EH (cell line): Measurements from ENCODE around the gene PPFIA4.
"Not testable (repeated sequence)": the region's sequence is repeated elsewhere in the genome, so short reads cannot be mapped to it uniquely, and the experiment has no call there.

Experiments used
- DNase-seq: peaks from one replicate; pipeline ENCODE4 v3.0.0-alpha.2; 2015; ENCODE audit warnings: low read depth

PPFIA4 gene

DNA sequence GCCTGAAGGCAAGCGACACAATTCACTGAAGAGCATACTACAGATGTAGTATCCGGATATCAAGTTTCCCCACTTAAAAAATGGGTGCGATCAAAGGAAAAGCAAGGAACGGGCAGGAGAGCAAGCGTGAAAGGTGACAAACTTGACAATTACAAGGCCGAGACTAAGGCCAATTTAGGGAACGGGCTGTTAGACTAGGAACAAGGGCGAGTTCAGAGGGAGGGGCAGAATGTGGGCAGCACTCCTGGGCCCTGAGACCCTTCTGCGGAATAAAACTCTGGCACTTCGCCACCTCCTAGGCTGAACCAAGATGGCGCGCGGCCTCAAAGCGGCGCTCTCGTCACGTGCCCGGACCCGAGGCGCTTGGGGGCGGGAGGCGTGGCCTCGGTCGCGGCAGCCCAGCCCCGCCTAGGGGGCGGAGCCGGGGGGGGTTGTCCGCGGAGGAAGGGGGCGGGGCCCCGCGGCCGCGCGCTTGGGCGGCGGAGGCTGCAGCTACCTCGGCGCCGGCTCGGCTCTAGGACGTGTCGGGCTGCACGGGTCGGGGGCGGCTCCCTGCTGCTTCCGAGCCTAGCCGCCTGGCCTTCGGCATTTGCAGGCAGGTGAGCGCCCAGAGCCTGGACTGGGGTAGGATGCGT, at the start of gene PPFIA4:
Gene PPFIA4 (plus strand): TSS at position 461 of the 635 bp plus-strand sequence. CDS start 12,518 bp downstream, outside the sequence.
- peak; percentile 84 for DNase-seq

DNA sequence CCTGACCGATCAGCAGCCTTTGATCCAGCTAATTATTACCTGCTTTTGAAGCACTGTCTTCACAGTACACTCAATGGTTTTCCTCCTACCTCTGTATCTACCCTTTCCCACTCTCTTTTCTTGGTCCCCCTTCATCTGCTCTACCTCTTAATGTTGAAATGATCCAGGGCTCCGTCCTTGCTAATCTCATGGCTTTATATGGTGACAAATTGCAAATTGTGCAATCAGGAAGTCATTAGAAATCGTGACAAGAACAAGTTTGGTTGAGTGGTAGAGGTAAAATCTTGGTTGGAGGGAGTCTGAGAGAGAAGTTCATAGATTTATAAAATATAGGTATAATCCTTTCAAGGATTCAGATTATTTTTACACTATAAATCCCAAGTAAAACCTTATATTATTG, 49.7 kb upstream of the PPFIA4 start:
- no peak for DNase-seq

DNA sequence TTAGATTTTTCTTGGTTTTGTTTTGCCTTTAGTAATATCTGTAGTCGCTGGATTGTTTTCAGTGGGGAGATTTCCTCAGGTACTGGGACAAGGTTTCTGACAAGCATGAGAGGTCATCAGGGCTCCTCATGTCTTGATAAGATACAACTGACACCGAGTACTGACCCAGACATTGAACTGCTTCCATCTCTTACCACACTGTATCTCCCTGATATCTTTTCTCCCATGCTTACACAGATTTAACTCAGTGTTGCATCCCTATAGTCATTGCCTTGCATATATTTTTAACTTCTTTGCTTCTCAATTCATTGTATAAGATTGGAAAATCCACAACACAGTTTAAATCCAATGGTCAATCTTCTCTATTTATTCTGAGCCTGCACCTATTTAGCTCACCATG, 46.8 kb upstream of the PPFIA4 start:
- DNase-seq, result no peak

- DNase-seq, result no peak
Observed at GRCh38 chr1:202981939-202982338, 44.4 kb upstream of the PPFIA4 start.

GRCh38 chr1:202982715-202983430, 43.4 kb upstream of the PPFIA4 start:
- DNase-seq, result no peak

- DNase-seq, result not testable (repeated sequence)
Observed at GRCh38 chr1:202986120-202986519, 40.2 kb upstream of the PPFIA4 start.

DNA sequence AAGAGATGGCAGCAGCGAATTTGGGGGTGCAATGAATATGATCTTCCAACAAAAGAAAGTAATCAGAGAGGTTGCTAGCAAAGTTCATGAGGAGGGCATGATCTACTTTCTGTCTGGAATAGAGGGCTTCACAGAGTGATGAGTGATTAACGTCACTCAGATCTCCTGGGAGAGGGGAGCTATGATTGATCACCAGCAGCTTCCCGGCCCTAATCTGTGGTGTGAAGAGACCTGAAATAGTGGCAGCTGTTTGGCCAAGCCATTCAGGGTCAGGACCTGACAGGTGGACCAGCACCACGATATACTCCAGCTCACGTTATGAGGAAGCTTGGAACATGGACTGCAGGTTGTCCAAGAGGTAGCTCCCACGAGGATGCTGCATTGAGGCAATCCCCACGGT, 39.0 kb upstream of the PPFIA4 start:
- DNase-seq, result no peak

- no peak for DNase-seq
Observed at GRCh38 chr1:202987922-202988583, 38.2 kb upstream of the PPFIA4 start.

- no peak for DNase-seq
Observed at GRCh38 chr1:202989879-202990278, 36.4 kb upstream of the PPFIA4 start.

DNA sequence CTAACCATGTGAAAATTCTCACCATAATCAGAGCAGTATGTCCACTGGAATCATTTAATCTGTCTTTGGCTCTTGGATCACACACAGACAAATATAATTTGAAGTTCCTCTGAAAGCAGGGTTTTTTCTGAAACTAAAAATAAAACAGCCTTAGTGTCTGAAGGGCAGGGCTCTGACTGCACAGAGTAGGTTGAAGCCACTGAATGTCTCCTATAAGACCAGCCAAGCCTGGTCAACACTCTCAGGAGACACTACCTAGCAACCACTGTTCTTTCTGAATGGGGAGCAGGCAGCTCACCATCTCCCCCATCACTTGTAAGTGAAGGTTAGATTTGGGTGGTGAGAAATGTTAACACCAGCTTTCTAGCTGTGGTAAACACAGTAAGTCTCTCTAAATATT, 35.2 kb upstream of the PPFIA4 start:
- no peak for DNase-seq

DNA sequence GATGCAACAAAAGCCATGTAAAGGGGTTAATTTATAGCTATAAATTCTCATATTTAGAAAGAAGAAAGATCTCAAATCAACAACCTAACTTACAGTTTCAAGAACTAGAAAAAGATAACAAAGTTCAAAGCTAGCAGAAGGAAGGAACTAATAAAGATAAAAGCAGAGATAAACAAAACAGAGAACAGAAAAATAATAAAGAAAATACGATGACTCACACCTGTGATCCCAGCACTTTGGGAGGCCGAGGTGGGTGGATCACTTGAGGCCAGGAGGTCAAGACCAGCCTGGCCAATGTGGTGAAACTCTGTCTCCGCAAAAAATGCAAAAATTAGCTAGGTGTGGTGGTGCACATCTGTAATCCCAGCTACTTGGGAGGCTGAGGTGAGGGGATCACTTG, 31.5 kb upstream of the PPFIA4 start:
- no peak for DNase-seq

DNA sequence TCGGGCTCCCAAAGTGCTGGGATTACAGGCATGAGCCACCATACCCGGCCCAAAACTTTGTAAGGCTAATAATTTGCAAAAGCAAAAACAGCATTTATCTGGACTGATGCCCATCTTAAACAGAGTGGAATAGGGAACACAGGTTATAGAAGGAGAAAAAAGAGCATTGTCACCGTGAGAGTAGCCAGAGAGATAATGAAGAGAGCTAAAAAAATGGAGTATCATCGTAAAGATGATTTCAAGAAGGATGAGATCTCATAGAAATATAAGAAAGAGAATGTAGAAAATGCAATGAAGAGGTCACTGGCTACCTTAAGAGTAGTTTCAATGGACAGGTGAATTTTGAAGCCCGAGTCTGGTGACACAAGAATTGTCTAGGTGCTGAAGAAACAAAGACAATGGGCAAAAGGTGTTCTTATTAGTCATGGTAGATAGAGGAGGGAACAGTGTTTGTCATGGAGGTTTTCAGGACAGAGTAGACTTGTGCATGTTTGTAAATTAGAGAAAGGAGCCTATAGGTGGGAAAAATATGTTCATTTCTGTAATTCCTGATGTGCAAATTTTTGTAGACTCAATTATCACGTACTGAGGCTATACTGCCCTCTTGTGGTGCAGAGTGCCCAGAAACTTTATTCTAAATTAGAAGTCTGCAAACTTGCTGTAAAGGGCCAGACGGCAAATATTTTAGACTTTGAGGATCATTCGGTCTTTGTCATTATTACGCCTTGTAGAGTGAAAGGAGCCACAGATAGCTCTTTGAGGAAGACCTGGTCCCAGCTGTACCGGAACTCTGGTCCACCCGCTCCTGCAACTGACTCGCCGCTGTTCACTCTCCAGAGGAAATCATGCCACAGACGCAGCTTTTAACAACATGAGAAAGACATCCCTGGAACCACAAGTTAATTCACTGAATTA, 27.2 kb upstream of the PPFIA4 start:
- DNase-seq, result peak; percentile 57

DNA sequence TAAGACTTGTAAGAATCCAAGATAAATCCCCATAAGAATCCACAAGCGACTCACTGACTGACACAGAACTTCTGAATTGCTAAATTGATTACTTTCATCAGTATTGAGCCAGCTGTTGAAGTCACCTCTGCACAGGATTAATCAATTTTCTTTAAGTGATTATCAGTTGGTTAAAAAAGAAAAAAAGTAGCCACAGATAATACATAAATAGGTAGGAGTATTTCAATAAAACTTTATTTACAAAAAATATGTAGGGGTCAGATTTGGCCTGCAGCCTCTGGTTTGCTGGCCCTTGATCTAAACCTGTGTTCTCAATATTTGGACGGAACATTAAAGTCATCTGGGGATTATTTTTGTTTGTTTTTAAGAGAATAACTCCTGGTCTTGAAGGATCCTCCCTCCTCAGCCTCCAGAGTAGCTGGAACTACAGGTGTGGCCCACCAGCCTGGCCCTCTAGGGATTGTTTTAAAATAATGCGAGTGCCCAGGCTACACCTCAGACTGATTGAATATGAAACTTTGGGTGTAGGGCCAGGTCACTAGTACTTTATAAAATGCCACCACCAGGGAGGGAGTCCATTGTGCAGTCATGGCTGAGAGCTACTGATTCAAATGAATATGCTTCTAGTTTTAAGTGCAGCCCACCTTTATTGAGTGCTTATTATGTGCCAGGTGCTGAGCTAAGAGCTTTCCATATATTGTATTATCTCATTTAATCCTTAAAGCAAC, 25.9 kb upstream of the PPFIA4 start:
- DNase-seq, result no peak

GRCh38 chr1:203001986-203002385, 24.3 kb upstream of the PPFIA4 start:
- no peak for DNase-seq

DNA sequence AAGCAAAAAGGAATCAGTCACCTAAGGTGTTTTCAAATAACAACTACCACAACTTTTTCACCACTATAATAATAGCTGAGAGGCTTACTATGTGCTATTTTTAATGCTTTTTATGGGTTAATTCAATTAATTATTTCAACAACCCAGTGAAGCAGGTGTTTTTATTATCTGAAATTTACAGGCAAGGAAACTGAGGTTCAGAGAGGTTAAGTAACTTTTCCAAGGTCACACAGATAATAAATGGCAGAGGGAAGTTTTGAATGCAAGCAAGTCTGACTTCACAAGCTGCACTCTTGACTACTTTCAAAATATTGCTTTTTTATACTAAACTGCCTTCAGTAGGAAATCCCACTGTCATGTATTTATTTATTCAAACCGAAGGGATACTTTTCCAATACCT, 23.3 kb upstream of the PPFIA4 start:
- DNase-seq, result no peak

DNA sequence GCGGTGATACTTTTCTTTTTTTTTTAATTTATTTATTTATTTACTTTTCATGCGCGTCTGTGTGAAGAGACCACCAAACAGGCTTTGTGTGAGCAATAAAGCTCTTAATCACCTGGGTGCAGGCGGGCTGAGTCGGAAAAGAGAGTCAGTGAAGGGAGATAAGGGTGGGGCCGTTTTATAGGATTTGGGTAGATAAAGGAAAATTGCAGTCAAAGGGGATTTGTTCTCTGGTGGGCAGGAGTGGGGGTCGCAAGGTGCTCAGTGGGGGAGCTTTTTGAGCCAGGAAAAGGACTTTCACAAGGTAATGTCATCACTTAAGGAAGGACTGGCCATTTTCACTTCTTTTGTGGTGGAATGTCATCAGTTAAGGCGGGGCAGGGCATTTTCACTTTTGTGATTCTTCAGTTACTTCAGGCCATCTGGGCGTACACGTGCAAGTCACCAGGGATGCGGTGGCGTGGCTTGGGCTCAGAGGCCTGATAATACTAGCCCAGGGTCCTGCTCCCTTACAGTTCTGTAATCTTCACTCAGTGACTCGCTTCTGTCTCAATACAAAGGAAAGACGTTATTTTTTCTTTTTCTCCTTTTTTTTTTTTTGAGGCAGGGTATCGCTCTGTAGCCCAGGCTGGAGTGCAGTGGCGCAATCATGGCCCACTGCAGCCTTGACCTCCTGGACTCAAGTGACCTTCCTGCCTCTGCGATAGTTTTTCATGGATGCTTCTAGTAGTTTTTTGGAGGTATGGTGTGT, 20.7 kb upstream of the PPFIA4 start:
- DNase-seq, result not testable (repeated sequence)

- DNase-seq, result peak; percentile 97
Observed at GRCh38 chr1:203006948-203007871, 19.1 kb upstream of the PPFIA4 start, which contains the start of gene TMEM183A. TMEM183A (plus strand) TSS chr1:203007374; CDS start chr1:203007466, 92 bp downstream.

DNA sequence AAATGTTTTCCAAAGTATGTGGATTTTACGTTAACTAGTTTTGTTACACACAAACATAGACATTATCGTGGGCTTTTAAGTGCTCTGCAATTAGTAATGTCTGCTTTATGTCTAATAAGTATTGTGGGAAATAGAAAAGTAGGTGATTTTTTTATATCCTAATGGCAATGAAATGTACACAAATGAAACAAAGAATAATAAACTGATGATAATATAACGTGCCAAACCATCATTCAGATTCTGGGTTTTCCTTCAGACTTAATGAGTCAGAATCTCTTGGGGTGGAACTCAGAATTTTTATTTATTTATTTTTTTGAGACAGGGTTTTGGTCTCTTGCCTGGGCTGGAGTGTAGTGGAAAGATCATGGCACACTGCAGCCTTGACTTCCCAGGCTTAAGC, 17.1 kb upstream of the PPFIA4 start:
- DNase-seq, result no peak

- no peak for DNase-seq
Observed at GRCh38 chr1:203011582-203011981, 14.7 kb upstream of the PPFIA4 start.

DNA sequence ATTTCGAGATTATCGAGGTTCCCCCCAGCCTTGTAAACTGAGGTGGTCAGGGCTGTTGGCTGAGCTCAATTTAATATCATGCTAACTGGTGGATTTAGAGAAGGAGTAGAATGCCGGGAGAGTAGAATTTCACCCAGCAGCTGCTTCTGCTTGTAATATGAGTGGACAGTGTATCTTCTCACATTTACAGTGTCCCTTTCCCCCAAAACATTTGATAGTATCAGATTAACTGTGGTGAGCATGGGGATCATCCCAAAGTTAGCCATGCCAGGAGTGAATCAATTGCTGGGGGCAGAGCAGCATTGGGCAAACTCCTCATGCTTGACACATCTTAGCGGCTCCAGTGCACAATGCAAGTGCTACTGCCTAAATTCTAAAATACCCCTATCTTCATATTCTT, 9.2 kb upstream of the PPFIA4 start:
- DNase-seq, result no peak
